GM12873 (cell line): ENCODE data around the gene PTPN18.
A peak's percentile ranks its signal among the peaks of the same experiment; 100 is the strongest.

Experiments
- CTCF ChIP-seq: IDR thresholded peaks from 2 replicates; pipeline ENCODE4 v1.5.1; 2012; ENCODE audit warnings: low read depth, mild to moderate bottlenecking, moderate library complexity, low read length, control low read depth; ENCODE audit not compliant: insufficient read depth; ENCODE audit errors: missing control alignments

The PTPN18 gene

GRCh38 chr2:130369311-130369964 lies 13.6 kb downstream of the PTPN18 start:
- TF ChIP-seq CTCF = no peak

GRCh38 chr2:130369965-130370341 lies 14.1 kb downstream of the PTPN18 start:
- no peak for TF ChIP-seq CTCF

- TF ChIP-seq CTCF = no peak
These were observed 14.6 kb downstream of the PTPN18 start for GRCh38 chr2:130370490-130370889.

- TF ChIP-seq CTCF = no peak
These were observed 15.8 kb downstream of the PTPN18 start for GRCh38 chr2:130371723-130372054.

- peak; percentile 81 for TF ChIP-seq CTCF
These were observed 16.4 kb downstream of the PTPN18 start for GRCh38 chr2:130372055-130372832.

GRCh38 chr2:130372833-130373807 lies 17.3 kb downstream of the PTPN18 start:
- no peak for TF ChIP-seq CTCF
